Measurements from ENCODE around the gene IFNA4.
"Not testable (repeated sequence)": the region's sequence is repeated elsewhere in the genome, so short reads cannot be mapped to it uniquely, and the experiment has no call there.

The IFNA4 gene

DNA sequence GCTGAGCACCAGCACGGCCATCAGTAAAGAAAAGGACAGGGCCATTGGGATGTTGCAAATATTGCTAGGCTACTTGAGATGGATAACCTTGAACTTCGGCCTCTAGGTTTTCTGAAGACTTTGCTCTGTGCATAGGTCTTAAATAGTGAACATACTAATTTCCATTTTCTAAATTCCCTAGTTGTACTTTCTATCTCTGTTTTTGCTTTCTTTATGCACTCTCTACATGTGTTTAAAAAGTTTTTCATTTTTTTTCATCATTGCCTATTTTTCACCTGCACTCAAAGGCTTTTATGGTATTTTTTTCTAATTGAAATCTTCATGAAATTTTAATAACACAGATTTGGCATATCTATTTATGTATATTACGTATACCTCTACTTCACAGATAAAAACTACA, at the start of gene IFNA4:
IFNA4 (minus strand) TSS at position 101 of the 400 bp plus-strand sequence; CDS start at position 45, 56 bp downstream.
- DNase-seq, result not testable (repeated sequence)

- not testable (repeated sequence) for DNase-seq
Measured at GRCh38 chr9:21236360-21236714, 49.0 kb upstream of the IFNA4 start.

- peak in 2 of 3 experiments; percentile 27 to 30 for DNase-seq
Measured at GRCh38 chr9:21235468-21236359, 48.3 kb upstream of the IFNA4 start.

DNA sequence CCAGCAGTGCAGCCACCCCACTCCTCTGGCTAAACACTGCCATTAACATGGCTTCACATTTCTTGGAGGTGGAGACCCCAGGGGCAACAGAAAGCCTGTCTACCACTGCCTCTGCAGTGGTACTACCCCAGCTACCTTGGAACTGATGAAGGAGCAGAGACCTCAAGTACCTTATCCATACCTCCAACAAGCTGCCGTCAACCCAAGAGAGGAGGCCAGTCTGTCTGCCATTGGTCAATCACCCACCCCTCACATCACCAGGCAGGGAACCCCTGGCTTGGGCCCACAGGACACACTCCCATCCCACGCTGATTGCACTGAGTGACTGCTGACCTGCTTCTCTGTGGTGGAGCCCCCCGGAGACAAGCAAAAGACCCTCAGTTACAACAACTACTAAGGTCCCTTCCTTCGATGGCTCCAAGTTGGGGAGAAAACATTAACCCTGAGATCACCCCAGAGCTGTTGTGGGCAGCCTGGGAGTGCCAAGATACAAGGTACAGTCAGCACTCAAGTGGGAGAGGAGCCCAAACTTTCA, 46.8 kb upstream of the IFNA4 start:
- no peak for DNase-seq

- DNase-seq, result no peak
Measured at GRCh38 chr9:21233258-21233657, 45.9 kb upstream of the IFNA4 start.

DNA sequence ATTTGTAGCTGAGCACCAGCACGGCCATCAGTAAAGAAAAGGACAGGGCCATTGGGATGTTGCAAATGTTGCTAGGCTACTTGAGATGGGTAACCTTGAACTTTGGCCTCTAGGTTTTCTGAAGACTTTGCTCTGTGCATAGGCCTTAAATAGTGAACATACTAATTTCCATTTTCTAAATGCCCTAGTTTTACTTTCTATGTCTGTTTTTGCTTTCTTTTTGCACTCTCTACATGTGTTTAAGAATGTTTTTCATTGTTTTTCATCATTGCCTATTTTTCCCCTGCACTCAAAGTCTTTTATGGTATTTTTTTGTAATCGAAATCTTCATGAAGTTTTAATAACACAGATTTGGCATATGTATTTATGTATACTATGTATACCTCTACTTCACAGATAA, 40.7 kb upstream of the IFNA4 start, which contains the start of gene IFNA17:
IFNA17 (minus strand) TSS at position 101 of the 400 bp plus-strand sequence; CDS start at position 52, 49 bp downstream.
- no peak for DNase-seq

DNA sequence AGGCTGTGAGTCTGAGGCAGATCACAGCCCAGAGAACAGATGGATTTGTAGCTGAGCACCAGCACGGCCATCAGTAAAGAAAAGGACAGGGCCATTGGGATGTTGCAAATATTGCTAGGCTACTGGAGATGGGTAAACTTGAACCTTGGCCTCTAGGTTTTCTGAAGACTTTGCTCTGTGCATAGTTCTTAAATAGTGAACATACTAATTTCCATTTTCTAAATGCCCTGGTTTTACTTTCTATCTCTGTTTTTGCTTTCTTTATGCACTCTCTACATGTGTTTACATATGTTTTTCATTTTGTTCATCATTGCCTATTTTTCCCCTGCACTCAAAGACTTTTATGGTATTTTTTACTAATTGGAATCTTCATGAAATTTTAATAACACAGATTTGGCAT, 29.8 kb upstream of the IFNA4 start, which contains the start of gene IFNA16:
IFNA16 (minus strand) TSS at position 101 of the 400 bp plus-strand sequence; CDS start at position 95, 6 bp downstream.
- not testable (repeated sequence) for DNase-seq

GRCh38 chr9:21213411-21214326, 26.3 kb upstream of the IFNA4 start:
- not testable (repeated sequence) for DNase-seq

DNA sequence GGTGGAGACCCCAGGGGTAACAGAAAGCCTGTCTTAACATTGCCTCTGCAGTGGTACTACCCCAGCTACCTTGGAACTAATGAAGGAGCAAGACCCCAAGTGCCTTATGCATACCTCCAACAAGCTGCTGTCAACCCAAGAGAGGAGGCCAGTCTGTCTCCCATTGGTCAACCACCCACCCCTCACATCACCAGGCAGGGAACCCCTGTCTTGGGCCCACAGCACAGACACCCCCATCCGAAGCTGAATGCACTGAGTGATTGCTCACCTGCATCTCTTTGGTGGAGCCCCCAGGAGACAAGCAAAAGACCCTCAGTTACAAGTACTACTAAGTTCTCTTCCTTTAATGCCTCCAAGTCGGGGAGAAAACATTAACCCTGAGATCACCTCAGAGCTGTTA, 24.8 kb upstream of the IFNA4 start:
- not testable (repeated sequence) for DNase-seq

DNA sequence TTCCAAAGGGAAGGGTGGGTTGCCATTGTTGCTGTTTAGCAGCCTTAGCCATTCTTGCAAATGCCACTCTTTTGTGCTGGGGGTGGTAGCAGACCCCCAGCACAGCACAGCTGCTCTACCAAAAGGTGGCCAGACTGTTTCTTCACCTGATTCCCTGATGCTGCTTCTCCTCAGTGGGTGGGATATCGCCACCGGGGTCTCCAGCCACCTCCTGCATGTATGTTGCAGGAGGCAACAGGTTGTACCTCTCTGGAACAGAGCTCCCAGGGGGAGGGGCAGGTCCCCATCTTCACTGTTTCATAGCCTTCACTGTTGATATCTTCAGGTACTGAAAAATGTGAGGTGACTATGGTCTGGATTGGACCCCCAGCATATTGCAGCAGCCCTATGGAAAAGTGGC, 23.4 kb upstream of the IFNA4 start:
- not testable (repeated sequence) for DNase-seq

GRCh38 chr9:21210311-21210710, 22.9 kb upstream of the IFNA4 start:
- DNase-seq, result no peak

- DNase-seq, result not testable (repeated sequence)
Measured at GRCh38 chr9:21207043-21207442, 19.7 kb upstream of the IFNA4 start, which contains the start of gene IFNA10. Gene IFNA10 (minus strand): TSS chr9:21207143. CDS start chr9:21207097, 46 bp downstream.

GRCh38 chr9:21205204-21205603, 17.8 kb upstream of the IFNA4 start:
- DNase-seq, result no peak

- DNase-seq, result not testable (repeated sequence)
Measured at GRCh38 chr9:21202105-21202504, 14.7 kb upstream of the IFNA4 start, which contains the start of gene IFNA7. Gene IFNA7 (minus strand): TSS chr9:21202205. CDS start chr9:21202165, 40 bp downstream.

DNA sequence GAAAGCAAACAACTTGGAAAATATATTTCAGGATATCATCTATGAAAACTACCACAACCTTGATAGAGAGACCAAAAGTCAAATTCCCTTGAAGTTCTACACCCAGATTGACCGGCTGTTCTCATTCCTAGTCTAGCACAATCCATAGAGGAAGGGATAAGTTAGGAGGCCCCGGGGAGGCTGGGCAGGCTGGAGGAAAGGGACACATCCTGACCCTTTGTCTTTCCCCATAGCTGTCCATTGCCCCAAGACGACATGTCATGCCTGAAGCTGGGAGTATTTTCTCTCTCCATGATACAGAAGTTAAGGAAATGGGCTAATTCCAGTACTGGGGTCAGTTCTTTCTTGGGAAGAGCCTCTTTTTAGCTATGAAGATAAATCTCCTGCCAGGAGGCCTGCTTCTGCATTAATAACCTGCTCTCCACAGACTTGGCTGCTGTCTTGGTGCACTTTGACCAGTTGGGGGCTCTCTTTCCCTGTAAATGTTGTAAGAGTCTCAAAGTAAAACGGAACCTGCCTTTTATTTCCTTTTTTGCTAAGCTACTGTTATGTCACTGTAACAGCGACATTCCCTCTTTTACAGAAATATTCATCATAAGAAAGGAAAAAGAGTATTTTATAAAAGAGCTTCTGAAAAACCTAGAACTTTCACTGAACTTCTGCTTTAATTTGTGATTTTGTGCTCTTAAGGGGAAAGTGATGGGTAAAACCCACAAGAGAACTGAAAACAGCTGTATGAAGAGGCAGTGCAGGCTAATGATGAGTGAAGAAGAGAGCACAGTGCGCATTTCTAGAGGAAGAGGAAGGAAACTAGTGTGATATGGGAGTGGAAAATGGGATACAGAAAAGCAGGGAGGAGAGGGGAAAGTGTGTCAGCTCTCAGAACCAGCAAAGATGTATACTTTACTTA, 7.7 kb upstream of the IFNA4 start:
- DNase-seq, result peak in 1 of 3 experiments; percentile 9

- DNase-seq, result peak in 1 of 3 experiments; percentile 19
Measured at GRCh38 chr9:21182810-21183736, 4.3 kb downstream of the IFNA4 start.

DNA sequence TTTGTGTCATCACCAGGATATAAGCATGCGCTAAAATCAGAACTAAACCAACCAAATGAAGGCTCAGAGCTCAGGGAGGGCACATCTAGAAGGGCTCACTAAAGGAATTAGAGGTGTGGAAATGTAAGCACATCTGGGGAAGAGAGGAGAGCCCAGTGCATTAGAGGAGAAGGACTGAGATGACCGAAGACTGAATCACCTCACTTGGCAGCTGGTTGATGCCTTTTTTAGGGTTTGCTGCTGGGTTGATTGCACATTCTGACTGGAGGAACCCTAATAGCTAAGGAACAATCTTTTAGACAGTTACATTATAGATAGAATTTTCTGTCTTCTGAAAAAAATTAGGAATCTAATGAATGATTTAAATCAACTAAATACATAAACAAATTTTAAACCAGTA, 12.7 kb downstream of the IFNA4 start:
- DNase-seq, result no peak

- no peak for DNase-seq
Measured at GRCh38 chr9:21172156-21172555, 15.2 kb downstream of the IFNA4 start.

DNA sequence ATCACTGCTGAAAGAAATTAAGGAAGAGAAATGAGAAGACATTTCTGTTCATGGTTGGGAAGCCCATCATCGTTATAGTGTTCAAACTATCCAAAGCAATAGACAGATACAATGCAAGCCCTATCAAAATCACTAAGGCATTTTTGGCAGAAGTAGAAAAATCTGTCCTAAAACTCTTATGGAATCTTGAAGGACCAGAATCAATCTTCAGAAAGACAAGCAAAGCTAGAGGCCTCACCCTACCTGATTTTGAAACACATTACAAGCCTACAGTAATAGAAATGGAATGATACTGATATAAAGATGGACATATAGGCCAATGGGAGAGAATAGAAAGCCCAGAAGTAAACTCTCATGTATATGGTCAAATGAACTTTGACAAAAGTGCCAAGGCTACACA, 16.0 kb downstream of the IFNA4 start:
- DNase-seq, result no peak

DNA sequence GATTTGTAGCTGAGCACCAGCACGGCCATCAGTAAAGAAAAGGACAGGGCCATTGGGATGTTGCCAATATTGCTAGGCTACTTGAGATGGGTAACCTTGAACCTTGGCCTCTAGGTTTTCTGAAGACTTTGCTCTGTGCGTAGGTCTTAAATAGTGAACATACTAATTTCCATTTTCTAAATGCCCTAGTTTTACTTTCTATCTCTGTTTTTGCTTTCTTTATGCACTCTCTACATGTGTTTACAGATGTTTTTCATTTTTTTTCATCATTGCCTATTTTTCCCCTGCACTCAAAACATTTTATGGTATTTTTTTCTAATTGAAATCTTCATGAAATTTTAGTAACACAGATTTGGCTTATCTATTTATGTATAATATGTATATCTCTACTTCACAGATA, 20.8 kb downstream of the IFNA4 start, which contains the start of gene IFNA21:
IFNA21 (minus strand) TSS at position 101 of the 400 bp plus-strand sequence; CDS start at position 53, 48 bp downstream.
- DNase-seq, result not testable (repeated sequence)

Data from NCI-H1417 (cell line).